HFFc6 (cell line): ENCODE measurements around the gene KIF7. TPM values are rescaled to one million over a fixed set of nuclear protein-coding genes. Genes with fewer than 3 reads are reported as not detected.

Source experiments
- DNase-seq: peaks from one replicate; pipeline ENCODE4 v3.0.0-alpha.2; 2018
- H3K27ac Mint-ChIP-seq: 2 replicates; pipeline ENCODE4 v1.8.0; 2020; ENCODE audit warnings: mild to moderate bottlenecking, mixed read lengths
- H3K27me3 Mint-ChIP-seq: 2 replicates; pipeline ENCODE4 v1.8.0; 2021; ENCODE audit warnings: mild to moderate bottlenecking, moderate library complexity, mixed read lengths; ENCODE audit not compliant: insufficient read depth
- H3K36me3 Mint-ChIP-seq: 2 replicates; pipeline ENCODE4 v1.8.0; 2021; ENCODE audit warnings: low read depth, mixed read lengths
- H3K4me1 Mint-ChIP-seq: 2 replicates; pipeline ENCODE4 v1.8.0; 2020; ENCODE audit warnings: low read depth, mixed read lengths
- H3K4me3 Mint-ChIP-seq: 2 replicates; pipeline ENCODE4 v1.8.0; 2020; ENCODE audit warnings: mild to moderate bottlenecking, moderate library complexity, mixed read lengths
- H3K9me3 Mint-ChIP-seq: 2 replicates; pipeline ENCODE4 v1.8.0; 2020; ENCODE audit warnings: mild to moderate bottlenecking, mixed read lengths
- total RNA-seq, 6 experiments: library from RNA; stranded (reverse); fragmentation: NEBNext Ultra II Directional; extraction: Animal tissue kit (Norgen Biotek cat#: 25700); gene quantifications; 2 replicates in 1 of 6; 3 replicates in 5 of 6; pipeline ENCODE4 v1.2.3, GENCODE V29; 2021
- TF ChIP-seq, protein P1 (sequence below): fragments of 200-600 bp; sonication (generic); IDR thresholded peaks from 2 replicates; pipeline ENCODE4 v1.5.0; 2021; ENCODE audit warnings: antibody characterized with exemption, mild to moderate bottlenecking

Gene KIF7
- total RNA-seq, 6 experiments from 2014 or later = 21.9 to 27.3 (median 24.5) TPM

DNA sequence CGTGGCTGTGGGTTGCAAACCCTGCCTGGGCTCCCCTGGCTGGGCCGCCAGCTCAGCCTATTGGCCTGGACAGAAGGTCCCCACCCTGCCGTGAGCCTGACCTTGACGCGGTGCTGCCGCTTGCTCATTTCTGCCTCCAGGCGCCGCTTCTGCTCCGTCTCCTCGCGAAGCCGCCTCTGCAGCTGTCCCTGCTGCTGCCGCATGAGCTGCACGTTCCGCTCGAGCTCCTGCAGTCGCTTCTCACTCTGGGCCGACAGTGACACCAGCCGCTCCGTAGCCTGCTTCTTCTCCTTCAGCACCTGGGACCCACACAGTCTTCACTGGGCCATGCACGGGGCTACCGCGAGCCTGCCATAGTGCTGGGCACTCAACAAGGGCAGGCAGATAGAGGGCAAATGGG, 21.7 kb downstream of the KIF7 start:
- Mint-ChIP-seq H3K36me3 (peaks cover 50% of the 10 kb centered on the region), H3K9me3 (peaks cover 4% of the 10 kb centered on the region; the same call in 1 of the 2 replicates), H3K27ac (no peak overlapping the region), H3K4me3 (no peak overlapping the region), H3K27me3 (peaks cover 4% of the 10 kb centered on the region), H3K4me1 (no peaks in the 10 kb centered on the region)
- no peak for DNase-seq
- TF ChIP-seq, protein P1, sequence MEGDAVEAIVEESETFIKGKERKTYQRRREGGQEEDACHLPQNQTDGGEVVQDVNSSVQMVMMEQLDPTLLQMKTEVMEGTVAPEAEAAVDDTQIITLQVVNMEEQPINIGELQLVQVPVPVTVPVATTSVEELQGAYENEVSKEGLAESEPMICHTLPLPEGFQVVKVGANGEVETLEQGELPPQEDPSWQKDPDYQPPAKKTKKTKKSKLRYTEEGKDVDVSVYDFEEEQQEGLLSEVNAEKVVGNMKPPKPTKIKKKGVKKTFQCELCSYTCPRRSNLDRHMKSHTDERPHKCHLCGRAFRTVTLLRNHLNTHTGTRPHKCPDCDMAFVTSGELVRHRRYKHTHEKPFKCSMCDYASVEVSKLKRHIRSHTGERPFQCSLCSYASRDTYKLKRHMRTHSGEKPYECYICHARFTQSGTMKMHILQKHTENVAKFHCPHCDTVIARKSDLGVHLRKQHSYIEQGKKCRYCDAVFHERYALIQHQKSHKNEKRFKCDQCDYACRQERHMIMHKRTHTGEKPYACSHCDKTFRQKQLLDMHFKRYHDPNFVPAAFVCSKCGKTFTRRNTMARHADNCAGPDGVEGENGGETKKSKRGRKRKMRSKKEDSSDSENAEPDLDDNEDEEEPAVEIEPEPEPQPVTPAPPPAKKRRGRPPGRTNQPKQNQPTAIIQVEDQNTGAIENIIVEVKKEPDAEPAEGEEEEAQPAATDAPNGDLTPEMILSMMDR = no peak

DNA sequence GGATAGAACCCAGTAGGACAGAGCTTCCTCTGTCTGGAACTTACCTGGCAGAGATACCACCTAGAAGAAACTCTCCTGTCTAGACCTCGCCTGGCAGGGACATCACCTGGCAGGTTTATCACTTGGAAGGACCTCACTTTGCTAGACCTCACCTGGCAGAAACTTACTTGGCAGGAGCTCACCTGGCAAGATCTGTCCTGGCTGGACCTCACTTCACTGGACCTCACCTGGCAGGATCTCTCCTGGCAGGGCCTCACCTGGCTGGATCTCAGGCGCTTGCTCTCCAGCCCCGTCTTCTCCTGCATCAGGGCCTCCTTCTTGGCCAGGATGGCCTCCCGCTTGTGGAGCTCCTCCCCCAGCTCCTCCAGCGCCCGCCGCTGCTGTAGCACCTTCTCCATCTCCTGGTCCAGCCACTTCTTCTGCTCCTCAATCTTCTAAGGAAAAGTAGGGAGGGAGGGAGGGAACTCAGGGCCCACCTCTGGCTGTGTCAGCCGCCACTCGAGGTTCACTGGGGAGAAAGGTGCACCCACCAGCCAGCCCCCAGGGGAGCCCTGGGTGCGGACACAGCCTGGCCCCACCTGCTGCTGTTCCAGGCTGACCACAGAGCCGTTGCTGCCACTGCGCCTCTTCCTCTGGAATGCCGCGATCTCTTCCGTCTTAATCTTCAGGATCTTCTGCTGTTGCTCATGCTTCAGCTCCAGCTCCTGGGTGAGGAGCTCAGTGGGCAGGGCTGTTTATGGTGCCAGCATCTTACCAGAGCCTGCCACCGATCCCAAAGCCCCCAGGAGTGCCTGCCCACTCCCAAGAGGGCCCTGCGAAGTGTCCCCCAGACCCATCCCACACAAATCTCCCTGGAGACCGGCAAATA, 22.5 kb downstream of the KIF7 start:
- Mint-ChIP-seq H3K27ac (no peak overlapping the region), H3K9me3 (peaks cover 4% of the 10 kb centered on the region; the same call in 1 of the 2 replicates), H3K4me1 (no peaks in the 10 kb centered on the region), H3K4me3 (no peak overlapping the region), H3K36me3 (peaks cover 53% of the 10 kb centered on the region), H3K27me3 (peaks cover 4% of the 10 kb centered on the region)
- TF ChIP-seq, protein P1 = no peak
- no peak for DNase-seq

DNA sequence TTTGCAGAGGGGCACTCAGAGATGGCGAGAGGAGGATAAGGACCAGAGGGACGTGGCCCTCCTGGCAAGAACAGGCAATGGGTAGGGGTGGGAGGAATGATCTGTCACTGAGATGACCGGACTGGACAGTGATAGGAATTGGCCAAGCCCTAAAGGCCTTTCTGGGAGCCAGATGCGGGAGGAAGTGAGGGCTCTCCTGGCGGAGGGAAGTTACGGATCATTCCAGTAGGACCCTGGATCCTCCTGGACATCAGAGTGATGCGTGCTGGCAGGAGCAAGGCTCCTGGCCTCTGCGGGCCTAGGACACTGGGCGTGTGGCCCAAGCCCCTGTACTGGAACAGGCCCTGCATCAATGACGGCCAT, 23.4 kb downstream of the KIF7 start:
- peaks cover 56% of the 10 kb centered on the region for H3K36me3 Mint-ChIP-seq
- H3K4me1 Mint-ChIP-seq = no peaks in the 10 kb centered on the region
- no peak for DNase-seq
- H3K4me3 Mint-ChIP-seq = no peak overlapping the region
- H3K9me3 Mint-ChIP-seq = peaks cover 4% of the 10 kb centered on the region; the same call in 1 of the 2 replicates
- no peak overlapping the region for H3K27ac Mint-ChIP-seq
- TF ChIP-seq, protein P1 = no peak
- H3K27me3 Mint-ChIP-seq = peaks cover 4% of the 10 kb centered on the region

DNA sequence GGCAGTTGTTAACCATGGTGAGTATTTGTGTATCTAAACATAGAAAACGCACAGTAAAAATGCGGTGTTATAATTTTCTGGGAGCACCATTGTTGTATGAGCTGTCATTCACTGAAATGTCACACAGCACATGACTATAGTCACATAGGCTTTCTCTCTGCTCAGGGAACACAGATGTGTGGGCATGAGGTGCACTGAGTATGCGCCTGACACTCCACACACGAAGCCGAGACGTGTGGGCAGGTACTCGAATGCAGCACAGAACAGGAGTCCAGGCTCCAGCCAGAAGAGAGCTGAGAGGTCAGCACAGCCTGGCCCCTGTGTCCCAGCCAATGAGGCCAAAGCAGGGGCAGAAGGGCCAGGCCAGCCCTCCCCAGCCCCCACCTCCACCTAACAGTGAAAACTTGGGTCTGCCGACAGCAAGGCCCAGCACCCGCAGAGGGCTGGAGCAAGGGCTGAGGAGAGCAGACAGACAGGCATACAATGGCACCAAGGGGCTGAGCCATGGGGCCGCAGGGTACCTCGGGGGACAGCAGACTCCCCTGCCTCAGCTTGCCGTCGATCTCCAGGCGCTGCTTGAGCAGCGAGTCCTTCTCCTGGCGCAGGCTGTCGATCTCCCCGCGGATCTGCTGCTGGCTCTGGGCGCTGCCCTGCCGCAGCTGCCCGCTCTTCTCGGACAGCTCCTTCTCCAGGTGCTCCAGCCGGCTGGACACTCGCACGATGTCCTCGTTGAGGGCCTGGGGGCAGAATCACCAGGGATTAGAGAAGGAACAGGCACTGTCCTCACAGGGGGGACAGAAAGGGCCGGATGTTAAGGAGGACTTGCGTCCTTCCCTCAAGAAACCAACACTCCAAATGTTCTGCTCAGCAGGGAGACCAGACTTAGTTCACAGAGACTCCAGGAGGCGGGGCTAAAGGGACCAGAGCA, 24.0 kb downstream of the KIF7 start:
- TF ChIP-seq, protein P1 = no peak
- peaks cover 4% of the 10 kb centered on the region for H3K27me3 Mint-ChIP-seq
- DNase-seq = no peak
- no peak overlapping the region for H3K27ac Mint-ChIP-seq
- peaks cover 62% of the 10 kb centered on the region for H3K36me3 Mint-ChIP-seq
- no peak overlapping the region for H3K4me3 Mint-ChIP-seq
- H3K4me1 Mint-ChIP-seq = no peaks in the 10 kb centered on the region
- H3K9me3 Mint-ChIP-seq = peaks cover 4% of the 10 kb centered on the region; the same call in 1 of the 2 replicates

DNA sequence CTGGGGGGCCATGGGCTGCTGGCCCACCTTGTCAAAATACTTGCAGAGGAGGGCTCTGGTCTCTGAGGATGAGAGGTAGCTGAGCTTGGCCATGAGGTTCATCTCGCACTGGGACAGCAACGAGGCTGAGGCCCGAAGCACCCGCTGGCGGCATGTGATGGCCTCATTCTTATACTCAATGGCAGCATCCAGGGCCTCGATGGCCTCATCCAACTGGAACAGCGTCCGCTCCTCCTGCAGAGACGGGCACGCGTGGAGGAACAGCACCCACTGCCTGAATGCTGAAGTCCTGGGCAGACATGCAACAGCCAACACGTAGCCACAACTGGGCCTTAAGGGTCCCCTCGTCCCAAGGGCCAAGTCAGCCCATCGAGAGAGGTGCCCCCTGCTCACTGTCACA, 25.0 kb downstream of the KIF7 start:
- no peak overlapping the region for H3K27ac Mint-ChIP-seq
- TF ChIP-seq, protein P1 = no peak
- H3K9me3 Mint-ChIP-seq = peaks cover 2% of the 10 kb centered on the region; the same call in 1 of the 2 replicates
- H3K36me3 Mint-ChIP-seq = peaks cover 64% of the 10 kb centered on the region
- no peak for DNase-seq
- H3K27me3 Mint-ChIP-seq = peaks cover 4% of the 10 kb centered on the region
- H3K4me3 Mint-ChIP-seq = no peak overlapping the region
- no peaks in the 10 kb centered on the region for H3K4me1 Mint-ChIP-seq
